GM23338 (cell line): ENCODE data around the gene ARHGAP32. TPM values are rescaled to one million over a fixed set of nuclear protein-coding genes. Genes with fewer than 3 reads are reported as not detected.

Experiments used
- CTCF ChIP-seq, 2 experiments: fragments of 200-600 bp in 1 of 2; sonication (generic) in 1 of 2; conservative IDR thresholded peaks; 2 replicates each; pipeline versions ENCODE4 v1.5.1 to v1.6.1; 2016 to 2017; ENCODE audit warnings: antibody characterized with exemption in 2 of 2, low read depth in 2 of 2, mild to moderate bottlenecking in 2 of 2, moderate library complexity in 1 of 2
- EZH2 ChIP-seq: fragments of 200-600 bp; sonication (generic); IDR thresholded peaks from one replicate; pipeline ENCODE4 v1.8.0; 2017; ENCODE audit warnings: antibody characterized with exemption, mild to moderate bottlenecking, low read depth; ENCODE audit not compliant: unreplicated experiment
- JUNB ChIP-seq: IDR thresholded peaks from one replicate; pipeline ENCODE4 v1.6.1; 2016; ENCODE audit warnings: antibody characterized with exemption; ENCODE audit not compliant: unreplicated experiment
- NANOG ChIP-seq: IDR thresholded peaks from 2 replicates; pipeline ENCODE4 v1.6.1; 2016; ENCODE audit warnings: antibody characterized with exemption, borderline replicate concordance
- POLR2AphosphoS5 ChIP-seq: IDR thresholded peaks from 2 replicates; pipeline ENCODE4 v1.6.1; 2016; ENCODE audit warnings: antibody characterized with exemption, low read depth
- REST ChIP-seq: IDR thresholded peaks from one replicate; pipeline ENCODE4 v1.6.1; 2018; ENCODE audit warnings: antibody characterized with exemption; ENCODE audit not compliant: unreplicated experiment
- ZNF114 ChIP-seq: fragments of 250-450 bp; sonication (Bioruptor Pico); IDR thresholded peaks from 2 replicates; pipeline ENCODE4 v1.5.0; 2020; ENCODE audit warnings: mild to moderate bottlenecking, moderate library complexity
- ZNF331 ChIP-seq: fragments of 250-450 bp; sonication (Bioruptor Pico); IDR thresholded peaks from 2 replicates; pipeline ENCODE4 v1.5.0; 2020; ENCODE audit warnings: low read depth, mild to moderate bottlenecking, moderate library complexity
- ZNF462 ChIP-seq: fragments of 250-450 bp; sonication (Bioruptor Pico); IDR thresholded peaks from 2 replicates; pipeline ENCODE4 v1.5.0; 2020; ENCODE audit warnings: mild to moderate bottlenecking, moderate library complexity
- polyA plus RNA-seq: library from polyadenylated mRNA; unstranded; fragments of >200 nt; fragmentation: Nextera tagmentation; extraction: Ambion mirVana; gene quantifications from 2 replicates; pipeline ENCODE4 v1.2.1, GENCODE V29; 2016
- total RNA-seq: library from RNA; depleted of rRNA; stranded (reverse); fragments of >200 nt; shearing (Covaris generic); gene quantifications from 2 replicates; pipeline ENCODE4 v1.2.3, GENCODE V29; 2014

ARHGAP32 gene
- total and polyA plus RNA-seq, 2 experiments from 2014 or later = 3.9 to 17.2 TPM

- no peak for TF ChIP-seq ZNF462 (CRISPR knock-in tag)
- no peak for TF ChIP-seq JUNB
- no peak for TF ChIP-seq CTCF (conservative IDR thresholded peaks at IDR 0.05; ENCODE audit: low read depth in 2 of 2)
- no peak for TF ChIP-seq POLR2AphosphoS5
- no peak for TF ChIP-seq REST
- no peak for TF ChIP-seq NANOG
- no peak for TF ChIP-seq ZNF114 (CRISPR knock-in tag)
- no peak for TF ChIP-seq ZNF331
- TF ChIP-seq EZH2 = no peak
Observed at GRCh38 chr11:129048911-129049310, 143.2 kb downstream of the ARHGAP32 start (continued).
